ENCODE measurements around the gene DNAH2. TPM values are rescaled to one million over a fixed set of nuclear protein-coding genes. Genes with fewer than 3 reads are reported as not detected.

Gene DNAH2
- total and polyA plus RNA-seq, 2 donors (not counting 3 experiments of a cell fraction or from before 2014, with no cell fraction given): 0.10 to 0.11 TPM

GRCh38 chr17:7668482-7668881 lies 49.1 kb upstream of the DNAH2 start:
- no peaks in the 10 kb centered on the region for H3K9me1 ChIP-seq (replicated peaks; ENCODE audit: control insufficient read depth, extremely low read depth, insufficient read depth, low read length)
- dilution Hi-C loops (cut with MboI; ENCODE audit: extremely low pct_ligation_motif_present, low sequenced_read_pairs): no loop called here
- H4K20me1 ChIP-seq (replicated peaks; ENCODE audit: control insufficient read depth, extremely low read depth, insufficient read depth, low read length): no peaks in the 10 kb centered on the region
- no peak for FAIRE-seq
- no peaks in the 10 kb centered on the region for H3K27me3 ChIP-seq (ENCODE audit: control insufficient read depth in 2 of 2, insufficient read depth in 2 of 2, low read length in 2 of 2)
- no peaks in the 10 kb centered on the region for H3K79me2 ChIP-seq (ENCODE audit: control insufficient read depth, insufficient read depth, low read length)
- TSS peak; percentile 75 for BruUV-seq (replicated peaks)
- peaks cover 4% of the 10 kb centered on the region for H3K4me1 ChIP-seq (ENCODE audit: control insufficient read depth, extremely low read depth, insufficient read depth, low read length)
- H3K27ac ChIP-seq (ENCODE audit: insufficient read depth, low read depth, low read length): no peak overlapping the region
- H2AFZ ChIP-seq (ENCODE audit: low read depth, low read length): no peak overlapping the region
- H3K9me3 ChIP-seq (replicated peaks; ENCODE audit: control insufficient read depth, insufficient read depth, low read length): no peaks in the 10 kb centered on the region
- POLR2A ChIA-PET: no interaction called here
- no peak overlapping the region for H3K4me2 ChIP-seq (ENCODE audit: insufficient read depth, low read length)
- H3K9ac ChIP-seq (replicated peaks; ENCODE audit: extremely low read depth, insufficient read depth, low read length): no peak overlapping the region
- peaks cover 13 to 32% of the 10 kb centered on the region in 2 experiments for H3K36me3 ChIP-seq (ENCODE audit: control insufficient read depth in 2 of 2, extremely low read depth in 1 of 2, insufficient read depth in 2 of 2, low read length in 2 of 2)
- DNase-seq (ENCODE audit: low read depth, low spot score): no peak
- intact Hi-C loops (cut with micrococcal nuclease): no loop called here
- TF ChIP-seq GATA2 (IDR thresholded peaks at IDR 0.05; ENCODE audit: insufficient read depth, insufficient read length, low read depth, low read length): no peak
- CTCF ChIA-PET: interaction anchor here (1.5 kb wide), 1 partner anchor 321 kb away, joined by 4 read pairs; no protein-coding TSS in a partner anchor
- H3K4me3 ChIP-seq (replicated peaks in 1 of 3; ENCODE audit: insufficient read depth in 1 of 3, low read depth in 1 of 3, low read length in 3 of 3): no peak overlapping the region

- H2AFZ ChIP-seq (ENCODE audit: low read depth, low read length): no peak overlapping the region
- no TSS peak for BruUV-seq (replicated peaks)
- no peaks in the 10 kb centered on the region for H3K9me1 ChIP-seq (replicated peaks; ENCODE audit: control insufficient read depth, extremely low read depth, insufficient read depth, low read length)
- no peak overlapping the region for H3K4me3 ChIP-seq (replicated peaks in 1 of 3; ENCODE audit: insufficient read depth in 1 of 3, low read depth in 1 of 3, low read length in 3 of 3)
- H3K27me3 ChIP-seq (ENCODE audit: control insufficient read depth in 2 of 2, insufficient read depth in 2 of 2, low read length in 2 of 2): no peaks in the 10 kb centered on the region
- H3K36me3 ChIP-seq (ENCODE audit: control insufficient read depth in 2 of 2, extremely low read depth in 1 of 2, insufficient read depth in 2 of 2, low read length in 2 of 2): peaks cover 19 to 38% of the 10 kb centered on the region in 2 experiments
- DNase-seq (ENCODE audit: low read depth, low spot score) (no peak), FAIRE-seq (no peak)
- TF ChIP-seq CTCF (IDR thresholded peaks at IDR 0.05; ENCODE audit: extremely low read depth in 1 of 2, insufficient read depth in 1 of 2, low read depth in 1 of 2, low read length in 2 of 2) (peak; percentile 25 to 32), GATA2 (IDR thresholded peaks at IDR 0.05; ENCODE audit: insufficient read depth, insufficient read length, low read depth, low read length) (no peak)
- no peak overlapping the region for H3K4me2 ChIP-seq (ENCODE audit: insufficient read depth, low read length)
- dilution Hi-C loops (cut with MboI; ENCODE audit: extremely low pct_ligation_motif_present, low sequenced_read_pairs) (no loop called here), intact Hi-C loops (cut with micrococcal nuclease) (no loop called here)
- peaks cover 15% of the 10 kb centered on the region for H3K4me1 ChIP-seq (ENCODE audit: control insufficient read depth, extremely low read depth, insufficient read depth, low read length)
- ChIA-PET CTCF (interaction anchor here (1.2 kb wide), 4 partner anchors 11 to 84 kb away, joined by 4 to 9 read pairs (median 4); partner anchors contain the start of genes ATP1B2, TP53 and WRAP53), POLR2A (no interaction called here)
- no peak overlapping the region for H3K9ac ChIP-seq (replicated peaks; ENCODE audit: extremely low read depth, insufficient read depth, low read length)
- peaks cover 2% of the 10 kb centered on the region for H4K20me1 ChIP-seq (replicated peaks; ENCODE audit: control insufficient read depth, extremely low read depth, insufficient read depth, low read length)
- no peaks in the 10 kb centered on the region for H3K9me3 ChIP-seq (replicated peaks; ENCODE audit: control insufficient read depth, insufficient read depth, low read length)
- H3K79me2 ChIP-seq (ENCODE audit: control insufficient read depth, insufficient read depth, low read length): no peaks in the 10 kb centered on the region
- H3K27ac ChIP-seq (ENCODE audit: insufficient read depth, low read depth, low read length): no peak overlapping the region
These were observed 44.3 kb upstream of the DNAH2 start for GRCh38 chr17:7673239-7673638.
